ENCODE data around the gene PEX5L. TPM values are rescaled to one million over a fixed set of nuclear protein-coding genes. Genes with fewer than 3 reads are reported as not detected.

Gene PEX5L
- polyA plus RNA-seq, 3 donors from 2014 or later = not detected

- Mint-ChIP-seq H3K4me1 (peaks cover 0 to 1% of the 10 kb centered on the region in 2 donors), H3K27me3 (ENCODE audit: low read depth in 3 of 3) (peaks cover 0 to 4% (median 2%) of the 10 kb centered on the region in 3 donors), H3K27ac (no peak overlapping the region), H3K36me3 (no peaks in the 10 kb centered on the region), H3K4me3 (no peak overlapping the region), H3K9me3 (peaks cover 0 to 12% (median 0%) of the 10 kb centered on the region in 6 donors)
- no peak for DNase-seq
These were observed 94.1 kb downstream of the PEX5L start for GRCh38 chr3:179942553-179943075.

DNA sequence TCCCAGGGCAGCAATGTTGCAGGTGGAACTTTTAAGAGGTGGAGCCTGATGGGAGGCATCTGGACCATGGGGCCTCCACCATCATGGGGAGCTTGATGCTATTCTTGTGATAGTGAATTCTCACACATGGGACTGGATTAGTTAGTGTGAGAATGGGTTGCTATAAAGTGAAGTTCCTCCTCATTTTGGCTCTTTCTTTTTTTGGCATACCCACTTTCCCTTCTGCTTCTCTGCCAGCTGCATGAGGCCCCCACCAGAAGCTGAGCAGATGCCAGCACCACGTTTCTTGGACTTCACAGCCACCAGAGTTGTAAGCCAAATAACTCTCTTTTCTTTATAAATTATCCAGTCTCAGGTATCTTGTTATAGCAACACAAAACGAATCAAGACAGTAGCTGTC, 101.0 kb downstream of the PEX5L start:
- Mint-ChIP-seq H3K9me3 (peaks cover 0 to 14% (median 0%) of the 10 kb centered on the region in 6 donors), H3K27me3 (ENCODE audit: low read depth in 3 of 3) (peaks cover 0 to 4% (median 4%) of the 10 kb centered on the region in 3 donors), H3K27ac (no peak overlapping the region), H3K36me3 (no peaks in the 10 kb centered on the region), H3K4me1 (no peaks in the 10 kb centered on the region), H3K4me3 (no peak overlapping the region)
- no peak for DNase-seq

DNA sequence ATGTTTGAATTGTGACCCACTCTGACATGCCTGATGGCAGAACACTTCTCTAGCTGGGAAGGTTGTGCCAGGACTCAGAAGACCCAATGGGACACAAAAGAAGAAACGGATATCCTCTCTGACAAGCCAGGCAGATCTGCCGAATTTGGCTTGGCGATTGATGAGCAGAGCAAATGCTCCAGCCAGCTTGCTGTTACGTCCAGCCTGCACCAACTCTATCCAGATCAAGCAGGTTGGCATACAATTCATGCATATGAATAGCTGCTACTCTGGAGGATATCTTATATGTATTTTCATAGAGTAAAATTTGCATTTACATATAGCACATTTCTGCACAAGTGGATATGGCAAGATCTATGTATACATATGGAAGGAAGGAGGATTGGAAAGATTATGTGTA, 102.8 kb downstream of the PEX5L start:
- Mint-ChIP-seq H3K4me1 (no peaks in the 10 kb centered on the region), H3K27ac (no peak overlapping the region), H3K4me3 (no peak overlapping the region), H3K36me3 (no peaks in the 10 kb centered on the region), H3K27me3 (ENCODE audit: low read depth in 3 of 3) (peaks cover 0 to 4% (median 2%) of the 10 kb centered on the region in 3 donors), H3K9me3 (peaks cover 0 to 8% (median 0%) of the 10 kb centered on the region in 6 donors)
- DNase-seq = no peak

GRCh38 chr3:179933080-179933479, 103.7 kb downstream of the PEX5L start:
- Mint-ChIP-seq H3K4me3 (no peak overlapping the region), H3K27ac (no peak overlapping the region), H3K36me3 (no peaks in the 10 kb centered on the region), H3K9me3 (peaks cover 0 to 6% (median 0%) of the 10 kb centered on the region in 6 donors), H3K27me3 (ENCODE audit: low read depth in 3 of 3) (peaks cover 0 to 4% (median 2%) of the 10 kb centered on the region in 3 donors), H3K4me1 (no peaks in the 10 kb centered on the region)
- no peak for DNase-seq

DNA sequence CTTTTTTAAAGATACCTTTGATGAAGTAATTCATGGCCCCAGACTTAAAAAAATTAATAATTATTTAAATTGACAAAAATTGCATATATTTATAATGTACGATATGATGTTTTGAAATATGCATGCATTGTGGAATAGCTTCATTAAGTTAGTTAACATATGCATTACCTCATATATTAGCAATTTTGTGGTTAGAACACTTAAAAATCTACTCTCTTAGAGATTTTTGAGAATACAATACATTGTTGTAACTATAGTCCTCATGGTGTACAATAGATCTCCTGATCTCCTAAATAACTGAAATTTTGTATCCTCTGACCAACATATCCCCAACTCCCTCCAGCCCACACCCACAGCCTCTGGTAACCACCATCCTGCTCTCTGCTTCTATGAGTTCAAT, 104.1 kb downstream of the PEX5L start:
- Mint-ChIP-seq H3K4me1 (no peaks in the 10 kb centered on the region), H3K27me3 (ENCODE audit: low read depth in 3 of 3) (peaks cover 0 to 4% (median 2%) of the 10 kb centered on the region in 3 donors), H3K36me3 (no peaks in the 10 kb centered on the region), H3K4me3 (no peak overlapping the region), H3K27ac (no peak overlapping the region), H3K9me3 (peaks cover 0 to 4% (median 0%) of the 10 kb centered on the region in 6 donors)
- DNase-seq = no peak

DNA sequence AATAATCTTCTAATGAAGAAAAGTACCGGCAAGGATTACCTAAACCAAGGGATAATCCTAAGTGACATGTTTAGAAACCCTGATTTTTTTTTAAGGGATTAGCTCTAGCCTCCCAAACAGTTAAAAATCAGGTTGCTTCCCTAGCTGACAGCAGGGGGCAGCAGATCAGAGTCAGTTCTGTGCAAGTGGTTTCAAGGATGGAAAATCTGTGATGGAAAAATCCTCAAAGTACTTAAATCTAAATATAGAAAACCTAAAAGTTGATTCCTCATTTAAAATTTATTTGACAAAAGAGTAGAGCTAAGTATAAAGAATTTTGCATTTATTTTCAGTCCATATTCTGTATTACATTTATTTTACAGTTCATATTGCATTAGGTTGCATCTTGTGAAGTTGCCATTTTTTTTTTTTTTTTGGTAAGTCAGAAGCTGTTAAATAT, 107.6 kb downstream of the PEX5L start:
- no peaks in the 10 kb centered on the region for H3K36me3 Mint-ChIP-seq
- H3K9me3 Mint-ChIP-seq = peaks cover 0 to 3% (median 0%) of the 10 kb centered on the region in 6 donors
- peak in 1 of 3 donors; percentile 16 for DNase-seq
- H3K27me3 Mint-ChIP-seq (ENCODE audit: low read depth in 3 of 3) = peaks cover 2 to 5% (median 3%) of the 10 kb centered on the region in 3 donors
- H3K4me3 Mint-ChIP-seq = no peak overlapping the region
- no peaks in the 10 kb centered on the region for H3K4me1 Mint-ChIP-seq
- no peak overlapping the region for H3K27ac Mint-ChIP-seq

- no peaks in the 10 kb centered on the region for H3K36me3 Mint-ChIP-seq
- H3K27me3 Mint-ChIP-seq (ENCODE audit: low read depth in 3 of 3) = peaks cover 0 to 3% (median 3%) of the 10 kb centered on the region in 3 donors
- no peak overlapping the region for H3K4me3 Mint-ChIP-seq
- no peak overlapping the region for H3K27ac Mint-ChIP-seq
- H3K4me1 Mint-ChIP-seq = no peaks in the 10 kb centered on the region
- peaks cover 0 to 3% (median 0%) of the 10 kb centered on the region in 6 donors for H3K9me3 Mint-ChIP-seq
- DNase-seq = no peak
These were observed 109.5 kb downstream of the PEX5L start for GRCh38 chr3:179927191-179927590.

GRCh38 chr3:179921951-179922350, 114.8 kb downstream of the PEX5L start:
- Mint-ChIP-seq H3K27ac (no peak overlapping the region), H3K4me1 (no peaks in the 10 kb centered on the region), H3K27me3 (ENCODE audit: low read depth in 3 of 3) (peaks cover 1 to 3% (median 2%) of the 10 kb centered on the region in 3 donors), H3K4me3 (no peak overlapping the region), H3K36me3 (no peaks in the 10 kb centered on the region), H3K9me3 (peaks cover 0 to 2% (median 0%) of the 10 kb centered on the region in 6 donors)
- no peak for DNase-seq

DNA sequence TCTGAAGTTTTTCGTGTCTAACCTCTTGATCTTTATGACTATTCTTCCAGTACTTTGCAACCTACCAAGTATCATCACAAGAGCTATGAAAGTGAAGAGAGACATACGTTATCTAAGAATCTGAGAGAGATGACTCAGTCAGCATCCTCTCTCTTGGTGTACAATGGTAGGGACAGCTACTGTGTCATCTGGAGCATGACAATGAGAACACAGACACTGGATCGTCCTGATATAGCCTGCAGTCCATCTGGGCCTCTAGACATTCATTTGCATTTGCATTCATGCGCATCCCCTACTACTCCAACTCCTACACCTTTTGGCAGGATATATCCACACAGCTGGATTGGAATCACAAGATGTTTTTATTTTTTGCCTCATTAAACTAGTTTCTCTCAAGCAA, 115.2 kb downstream of the PEX5L start:
- Mint-ChIP-seq H3K4me1 (no peaks in the 10 kb centered on the region), H3K27me3 (ENCODE audit: low read depth in 3 of 3) (peaks cover 1 to 2% (median 2%) of the 10 kb centered on the region in 3 donors), H3K9me3 (peaks cover 0 to 2% (median 0%) of the 10 kb centered on the region in 6 donors), H3K36me3 (no peaks in the 10 kb centered on the region), H3K27ac (no peak overlapping the region), H3K4me3 (no peak overlapping the region)
- no peak for DNase-seq

- Mint-ChIP-seq H3K4me3 (no peak overlapping the region), H3K9me3 (peaks cover 0 to 6% (median 0%) of the 10 kb centered on the region in 6 donors), H3K4me1 (no peaks in the 10 kb centered on the region), H3K27me3 (ENCODE audit: low read depth in 3 of 3) (peaks cover 0 to 5% (median 0%) of the 10 kb centered on the region in 3 donors), H3K36me3 (no peaks in the 10 kb centered on the region), H3K27ac (no peak overlapping the region)
- DNase-seq = no peak
These were observed 128.8 kb downstream of the PEX5L start for GRCh38 chr3:179907784-179908482.

GRCh38 chr3:179902061-179902460, 134.7 kb downstream of the PEX5L start:
- Mint-ChIP-seq H3K9me3 (peaks cover 0 to 4% (median 0%) of the 10 kb centered on the region in 6 donors), H3K36me3 (no peaks in the 10 kb centered on the region), H3K4me1 (no peaks in the 10 kb centered on the region), H3K27me3 (ENCODE audit: low read depth in 3 of 3) (peaks cover 0 to 2% (median 2%) of the 10 kb centered on the region in 3 donors), H3K4me3 (no peak overlapping the region), H3K27ac (no peak overlapping the region)
- DNase-seq = no peak

GRCh38 chr3:179898024-179898423, 138.7 kb downstream of the PEX5L start:
- Mint-ChIP-seq H3K27ac (no peak overlapping the region), H3K4me3 (no peak overlapping the region), H3K36me3 (no peaks in the 10 kb centered on the region), H3K9me3 (peaks cover 0 to 5% (median 0%) of the 10 kb centered on the region in 6 donors), H3K27me3 (ENCODE audit: low read depth in 3 of 3) (peaks cover 0 to 2% (median 0%) of the 10 kb centered on the region in 3 donors), H3K4me1 (no peaks in the 10 kb centered on the region)
- DNase-seq = no peak

DNA sequence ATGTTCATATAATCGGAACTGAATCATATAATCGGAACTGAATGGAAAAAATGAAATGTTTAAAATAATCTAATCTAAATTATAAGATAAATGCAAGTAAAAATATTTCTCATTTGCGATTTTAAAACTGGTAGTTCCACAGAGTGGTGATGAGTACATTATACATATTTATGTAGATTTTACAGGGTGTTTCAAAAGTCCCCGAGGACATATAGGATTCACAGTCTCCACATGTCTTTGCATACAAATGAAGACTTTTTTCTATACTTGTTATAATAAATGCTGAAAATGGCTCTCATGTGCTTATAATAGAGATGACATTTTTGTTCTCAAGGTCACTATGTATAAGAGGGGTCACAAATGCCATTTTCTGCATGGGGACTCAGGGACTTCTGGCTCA, 139.5 kb downstream of the PEX5L start:
- peaks cover 0 to 2% (median 0%) of the 10 kb centered on the region in 3 donors for H3K27me3 Mint-ChIP-seq (ENCODE audit: low read depth in 3 of 3)
- peaks cover 0 to 5% (median 0%) of the 10 kb centered on the region in 6 donors for H3K9me3 Mint-ChIP-seq
- DNase-seq = no peak
- no peaks in the 10 kb centered on the region for H3K4me1 Mint-ChIP-seq
- no peaks in the 10 kb centered on the region for H3K36me3 Mint-ChIP-seq
- H3K27ac Mint-ChIP-seq = no peak overlapping the region
- no peak overlapping the region for H3K4me3 Mint-ChIP-seq

DNA sequence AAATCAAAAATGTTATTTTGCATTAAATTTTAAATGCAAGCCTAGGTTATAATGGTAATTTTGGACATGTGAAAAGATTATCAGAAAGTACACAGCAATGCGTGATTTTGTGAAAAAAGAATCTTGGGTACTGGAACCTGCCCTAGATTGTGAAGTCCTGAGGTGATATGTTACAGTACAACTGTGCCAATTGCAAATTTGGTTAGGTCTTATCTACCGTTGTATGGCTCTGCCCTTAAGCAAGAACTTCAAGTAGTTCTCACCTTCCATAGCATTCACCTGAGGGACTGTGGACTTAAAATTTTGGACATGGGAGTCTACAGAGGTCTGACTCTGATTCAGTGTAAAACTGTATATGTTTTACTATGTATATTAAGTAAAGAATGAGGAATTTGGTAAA, 140.2 kb downstream of the PEX5L start:
- Mint-ChIP-seq H3K9me3 (peaks cover 0 to 5% (median 0%) of the 10 kb centered on the region in 6 donors), H3K27ac (no peak overlapping the region), H3K4me1 (no peaks in the 10 kb centered on the region), H3K36me3 (no peaks in the 10 kb centered on the region), H3K27me3 (ENCODE audit: low read depth in 3 of 3) (no peaks in the 10 kb centered on the region), H3K4me3 (no peak overlapping the region)
- DNase-seq = no peak
